ENCODE measurements around the gene PNMA3.
"Not testable (repeated sequence)": the region's sequence is repeated elsewhere in the genome, so short reads cannot be mapped to it uniquely, and the experiment has no call there.

Gene PNMA3, protein sequence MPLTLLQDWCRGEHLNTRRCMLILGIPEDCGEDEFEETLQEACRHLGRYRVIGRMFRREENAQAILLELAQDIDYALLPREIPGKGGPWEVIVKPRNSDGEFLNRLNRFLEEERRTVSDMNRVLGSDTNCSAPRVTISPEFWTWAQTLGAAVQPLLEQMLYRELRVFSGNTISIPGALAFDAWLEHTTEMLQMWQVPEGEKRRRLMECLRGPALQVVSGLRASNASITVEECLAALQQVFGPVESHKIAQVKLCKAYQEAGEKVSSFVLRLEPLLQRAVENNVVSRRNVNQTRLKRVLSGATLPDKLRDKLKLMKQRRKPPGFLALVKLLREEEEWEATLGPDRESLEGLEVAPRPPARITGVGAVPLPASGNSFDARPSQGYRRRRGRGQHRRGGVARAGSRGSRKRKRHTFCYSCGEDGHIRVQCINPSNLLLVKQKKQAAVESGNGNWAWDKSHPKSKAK

DNA sequence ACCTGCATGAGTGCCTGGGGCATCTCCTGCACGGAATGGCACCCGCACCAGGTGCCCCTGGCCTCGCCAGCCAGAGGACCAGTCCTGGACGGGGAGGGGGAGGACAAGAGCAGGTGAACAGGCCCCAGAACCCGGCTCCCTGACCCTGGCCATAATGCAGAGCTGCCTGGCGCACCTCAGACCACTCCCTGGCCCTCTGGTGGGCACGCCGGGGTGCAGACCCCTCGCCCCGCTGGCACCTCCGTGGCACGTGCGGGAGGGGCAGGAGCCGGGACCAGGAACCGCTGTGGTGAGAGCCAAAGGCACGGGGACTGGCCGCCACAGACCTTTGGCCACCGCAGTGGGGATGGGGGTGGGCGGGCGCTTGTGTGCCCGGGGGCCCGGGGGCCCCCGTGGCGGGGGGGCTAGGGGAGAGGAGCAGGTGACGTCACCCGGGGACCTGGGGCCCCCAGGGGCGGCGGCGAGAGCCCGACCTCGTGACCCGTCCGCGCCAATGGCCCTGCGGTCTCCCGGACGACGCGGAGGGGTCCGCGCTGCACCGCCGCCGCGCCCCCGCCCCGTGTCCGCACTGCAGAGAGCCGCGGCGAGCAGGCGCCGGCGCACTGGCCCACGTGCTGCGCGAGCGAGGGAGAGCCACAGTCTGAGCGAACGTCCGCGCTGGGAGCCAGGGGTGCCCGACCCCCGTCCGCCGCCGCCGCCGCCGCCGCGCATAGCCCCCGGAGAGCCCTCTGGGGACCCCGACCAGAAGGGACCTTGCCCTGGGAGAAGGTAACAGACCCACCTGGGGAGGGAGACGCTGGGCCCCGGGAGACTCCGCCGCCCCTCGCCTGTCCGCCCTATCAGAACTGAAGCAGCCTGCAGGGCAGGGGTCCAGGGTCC lies at the start of gene PNMA3:
PNMA3 (plus strand) TSS at position 600 of the 879 bp plus-strand sequence. CDS start 586 bp downstream, outside the sequence.
- Histone ChIP-seq H3F3A (ENCODE audit: insufficient read depth) (no peaks in the 10 kb centered on the region), H3K27ac (ENCODE audit: low read depth, low read length) (no peak within 1 kb of the TSS), H3K79me2 (ENCODE audit: insufficient read depth, low read length) (no peaks in the 10 kb centered on the region), H2AFZ (ENCODE audit: low read depth, low read length, severe bottlenecking) (no peak within 1 kb of the TSS), H3K4me3 (ENCODE audit: insufficient read depth, low read length, poor library complexity, severe bottlenecking) (no peak within 1 kb of the TSS), H3K36me3 (ENCODE audit: low read length) (no peaks in the 10 kb centered on the region), H3K9me3 (ENCODE audit: insufficient read depth, low read length) (no peaks in the 10 kb centered on the region), H3K9ac (ENCODE audit: low read length) (no peak within 1 kb of the TSS), H3K27me3 (ENCODE audit: low read length) (no peaks in the 10 kb centered on the region), H3K9me2 (replicated peaks; ENCODE audit: insufficient read depth, low read length) (no peaks in the 10 kb centered on the region), H4K20me1 (ENCODE audit: low read depth, low read length) (no peaks in the 10 kb centered on the region), H3K4me2 (ENCODE audit: low read depth, low read length, poor library complexity, severe bottlenecking) (no peak within 1 kb of the TSS)
- TF ChIP-seq EZH2phosphoT487 (conservative IDR thresholded peaks at IDR 0.05; ENCODE audit: low read length), result no peak
- TF ChIP-seq, protein P1, sequence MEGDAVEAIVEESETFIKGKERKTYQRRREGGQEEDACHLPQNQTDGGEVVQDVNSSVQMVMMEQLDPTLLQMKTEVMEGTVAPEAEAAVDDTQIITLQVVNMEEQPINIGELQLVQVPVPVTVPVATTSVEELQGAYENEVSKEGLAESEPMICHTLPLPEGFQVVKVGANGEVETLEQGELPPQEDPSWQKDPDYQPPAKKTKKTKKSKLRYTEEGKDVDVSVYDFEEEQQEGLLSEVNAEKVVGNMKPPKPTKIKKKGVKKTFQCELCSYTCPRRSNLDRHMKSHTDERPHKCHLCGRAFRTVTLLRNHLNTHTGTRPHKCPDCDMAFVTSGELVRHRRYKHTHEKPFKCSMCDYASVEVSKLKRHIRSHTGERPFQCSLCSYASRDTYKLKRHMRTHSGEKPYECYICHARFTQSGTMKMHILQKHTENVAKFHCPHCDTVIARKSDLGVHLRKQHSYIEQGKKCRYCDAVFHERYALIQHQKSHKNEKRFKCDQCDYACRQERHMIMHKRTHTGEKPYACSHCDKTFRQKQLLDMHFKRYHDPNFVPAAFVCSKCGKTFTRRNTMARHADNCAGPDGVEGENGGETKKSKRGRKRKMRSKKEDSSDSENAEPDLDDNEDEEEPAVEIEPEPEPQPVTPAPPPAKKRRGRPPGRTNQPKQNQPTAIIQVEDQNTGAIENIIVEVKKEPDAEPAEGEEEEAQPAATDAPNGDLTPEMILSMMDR (IDR thresholded peaks at IDR 0.05; ENCODE audit: insufficient read depth, low read length, poor library complexity, severe bottlenecking), result no peak

DNA sequence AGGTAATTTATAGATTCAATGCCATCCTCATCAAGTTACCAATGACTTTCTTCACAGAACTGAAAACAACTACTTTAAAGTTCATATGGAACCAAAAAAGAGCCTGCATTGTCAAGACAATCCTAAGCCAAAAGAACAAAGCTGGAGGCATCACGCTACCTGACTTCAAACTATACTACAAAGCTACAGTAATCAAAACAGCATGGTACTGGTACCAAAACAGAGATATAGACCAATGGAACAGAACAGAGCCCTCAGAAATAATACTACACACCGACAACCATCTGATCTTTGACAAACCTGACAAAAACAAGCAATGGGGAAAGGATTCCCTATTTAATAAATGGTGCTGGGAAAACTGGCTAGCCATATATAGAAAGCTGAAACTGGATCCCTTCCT lies 39.1 kb upstream of the PNMA3 start:
- not testable (repeated sequence) for H3K4me2 ChIP-seq (ENCODE audit: low read depth, low read length, poor library complexity, severe bottlenecking); H3K4me3 ChIP-seq (ENCODE audit: insufficient read depth, low read length, poor library complexity, severe bottlenecking); H2AFZ ChIP-seq (ENCODE audit: low read depth, low read length, severe bottlenecking); H4K20me1 ChIP-seq (ENCODE audit: low read depth, low read length); H3K79me2 ChIP-seq (ENCODE audit: insufficient read depth, low read length); H3K27ac ChIP-seq (ENCODE audit: low read depth, low read length); H3K9me3 ChIP-seq (ENCODE audit: insufficient read depth, low read length); H3K9ac ChIP-seq (ENCODE audit: low read length); H3K9me2 ChIP-seq (replicated peaks; ENCODE audit: insufficient read depth, low read length); H3F3A ChIP-seq (ENCODE audit: insufficient read depth); H3K27me3 ChIP-seq (ENCODE audit: low read length); H3K36me3 ChIP-seq (ENCODE audit: low read length)

DNA sequence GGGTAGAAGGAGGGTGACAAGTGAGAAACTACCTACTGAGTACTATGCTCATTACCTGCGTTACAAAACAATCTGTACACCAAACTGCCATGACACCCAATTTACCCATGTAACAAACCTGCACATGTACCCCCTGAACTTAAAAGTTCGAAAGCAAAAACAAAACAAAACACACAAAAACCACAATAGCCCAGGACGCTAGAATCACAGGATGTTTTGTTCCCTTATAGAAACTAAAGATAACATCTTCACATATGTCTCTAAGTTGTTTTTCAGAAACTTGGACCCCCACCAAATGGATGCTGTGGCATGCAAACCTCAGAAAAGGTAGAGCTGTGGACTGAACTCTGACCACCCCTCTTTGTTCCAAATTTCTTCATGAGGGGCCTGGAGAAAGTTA lies 37.1 kb upstream of the PNMA3 start:
- H3K9ac ChIP-seq (ENCODE audit: low read length), result no peak overlapping the region
- no peak for TF ChIP-seq EZH2phosphoT487 (conservative IDR thresholded peaks at IDR 0.05; ENCODE audit: low read length)
- TF ChIP-seq, protein P1 (IDR thresholded peaks at IDR 0.05; ENCODE audit: insufficient read depth, low read length, poor library complexity, severe bottlenecking), result no peak
- no peaks in the 10 kb centered on the region for H3K27me3 ChIP-seq (ENCODE audit: low read length)
- H3F3A ChIP-seq (ENCODE audit: insufficient read depth), result no peaks in the 10 kb centered on the region
- H2AFZ ChIP-seq (ENCODE audit: low read depth, low read length, severe bottlenecking), result no peak overlapping the region
- H3K4me2 ChIP-seq (ENCODE audit: low read depth, low read length, poor library complexity, severe bottlenecking), result no peak overlapping the region
- no peak overlapping the region for H3K4me3 ChIP-seq (ENCODE audit: insufficient read depth, low read length, poor library complexity, severe bottlenecking)
- H3K9me2 ChIP-seq (replicated peaks; ENCODE audit: insufficient read depth, low read length), result no peaks in the 10 kb centered on the region
- no peaks in the 10 kb centered on the region for H3K36me3 ChIP-seq (ENCODE audit: low read length)
- no peaks in the 10 kb centered on the region for H4K20me1 ChIP-seq (ENCODE audit: low read depth, low read length)
- no peaks in the 10 kb centered on the region for H3K9me3 ChIP-seq (ENCODE audit: insufficient read depth, low read length)
- no peak overlapping the region for H3K27ac ChIP-seq (ENCODE audit: low read depth, low read length)
- no peaks in the 10 kb centered on the region for H3K79me2 ChIP-seq (ENCODE audit: insufficient read depth, low read length)

DNA sequence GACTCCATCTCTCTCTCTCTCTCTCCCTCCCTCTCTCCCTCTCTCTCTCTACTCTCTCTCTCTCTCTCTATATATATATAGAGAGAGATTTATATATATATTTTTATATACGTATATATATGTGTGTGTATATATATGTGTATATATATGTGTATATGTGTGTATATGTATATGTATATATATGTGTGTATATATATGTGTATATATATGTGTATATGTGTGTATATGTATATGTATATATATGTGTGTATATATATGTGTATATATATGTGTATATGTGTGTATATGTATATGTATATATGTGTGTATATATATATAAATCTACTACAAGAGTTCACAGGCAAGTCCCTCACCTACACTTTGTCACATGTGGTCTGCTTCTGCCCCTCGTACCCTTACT lies 29.8 kb upstream of the PNMA3 start:
- H3K9me2 ChIP-seq (replicated peaks; ENCODE audit: insufficient read depth, low read length); H3K27ac ChIP-seq (ENCODE audit: low read depth, low read length); H3K27me3 ChIP-seq (ENCODE audit: low read length); H3K79me2 ChIP-seq (ENCODE audit: insufficient read depth, low read length); H3K4me2 ChIP-seq (ENCODE audit: low read depth, low read length, poor library complexity, severe bottlenecking); H3K4me3 ChIP-seq (ENCODE audit: insufficient read depth, low read length, poor library complexity, severe bottlenecking); H2AFZ ChIP-seq (ENCODE audit: low read depth, low read length, severe bottlenecking); H3F3A ChIP-seq (ENCODE audit: insufficient read depth); H3K9ac ChIP-seq (ENCODE audit: low read length); H3K9me3 ChIP-seq (ENCODE audit: insufficient read depth, low read length); H4K20me1 ChIP-seq (ENCODE audit: low read depth, low read length); H3K36me3 ChIP-seq (ENCODE audit: low read length): not testable (repeated sequence)

DNA sequence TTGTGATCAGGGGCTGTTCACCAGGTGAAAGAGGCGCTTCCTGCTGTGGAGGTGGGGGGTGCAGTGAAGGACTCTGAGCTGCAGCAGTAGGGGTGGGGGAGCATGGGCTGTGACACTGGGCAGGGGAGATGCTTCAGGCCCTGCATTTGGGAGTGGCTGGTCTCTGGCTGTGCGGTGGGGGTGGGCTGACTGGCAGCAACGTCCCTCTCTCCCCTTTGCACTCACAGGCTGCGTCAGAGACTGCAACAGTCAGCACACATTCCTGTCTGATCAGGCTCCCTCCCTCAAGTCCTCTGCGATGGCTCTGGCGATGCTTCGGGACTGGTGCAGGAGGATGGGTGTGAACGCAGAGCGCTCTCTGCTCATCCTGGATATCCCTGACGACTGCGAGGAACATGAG lies 27.8 kb upstream of the PNMA3 start:
- H3K27ac ChIP-seq (ENCODE audit: low read depth, low read length); H3K9me3 ChIP-seq (ENCODE audit: insufficient read depth, low read length); H3F3A ChIP-seq (ENCODE audit: insufficient read depth); H3K9me2 ChIP-seq (replicated peaks; ENCODE audit: insufficient read depth, low read length); H3K36me3 ChIP-seq (ENCODE audit: low read length); H3K27me3 ChIP-seq (ENCODE audit: low read length); H3K4me3 ChIP-seq (ENCODE audit: insufficient read depth, low read length, poor library complexity, severe bottlenecking); H3K9ac ChIP-seq (ENCODE audit: low read length); H2AFZ ChIP-seq (ENCODE audit: low read depth, low read length, severe bottlenecking); H3K4me2 ChIP-seq (ENCODE audit: low read depth, low read length, poor library complexity, severe bottlenecking); H3K79me2 ChIP-seq (ENCODE audit: insufficient read depth, low read length); H4K20me1 ChIP-seq (ENCODE audit: low read depth, low read length): not testable (repeated sequence)
